Neural crest cell (in vitro differentiated cells): ENCODE measurements around the gene TBRG1. TPM values are rescaled to one million over a fixed set of nuclear protein-coding genes. Genes with fewer than 3 reads are reported as not detected.

Source experiments
- DNase-seq: peaks from one replicate; pipeline ENCODE4 v3.0.0; 2021; ENCODE audit warnings: low read depth, mixed read lengths, low spot score
- H3K27ac Mint-ChIP-seq: one replicate; pipeline ENCODE4 v1.8.0; 2021; ENCODE audit warnings: mild to moderate bottlenecking, mixed read lengths; ENCODE audit not compliant: unreplicated experiment
- H3K27me3 Mint-ChIP-seq: 2 replicates; pipeline ENCODE4 v1.8.0; 2021; ENCODE audit warnings: low read depth, mild to moderate bottlenecking, mixed read lengths
- H3K36me3 Mint-ChIP-seq: 2 replicates; pipeline ENCODE4 v1.8.0; 2021; ENCODE audit warnings: low read depth, mild to moderate bottlenecking, mixed read lengths
- H3K4me1 Mint-ChIP-seq: 2 replicates; pipeline ENCODE4 v1.8.0; 2021; ENCODE audit warnings: mixed read lengths
- H3K4me3 Mint-ChIP-seq: one replicate; pipeline ENCODE4 v1.8.0; 2021; ENCODE audit warnings: mild to moderate bottlenecking, mixed read lengths
- H3K9me3 Mint-ChIP-seq: 2 replicates; pipeline ENCODE4 v1.8.0; 2021; ENCODE audit warnings: mixed read lengths
- CTCF ChIP-seq: fragments of 200-600 bp; sonication (generic); conservative IDR thresholded peaks from 2 replicates; pipeline ENCODE4 v1.5.0; 2021; ENCODE audit warnings: antibody characterized with exemption, mild to moderate bottlenecking
- total RNA-seq: library from RNA; stranded (reverse); gene quantifications from 2 replicates; pipeline ENCODE4 v1.2.1, GENCODE V29; 2021

The TBRG1 gene
- total RNA-seq, 1 donor from 2014 or later = 23.0 TPM

- Mint-ChIP-seq H3K9me3 (no peaks in the 10 kb centered on the region), H3K4me1 (peaks cover 14% of the 10 kb centered on the region), H3K4me3 (no peak overlapping the region), H3K27ac (no peak overlapping the region), H3K27me3 (no peaks in the 10 kb centered on the region), H3K36me3 (no peaks in the 10 kb centered on the region)
- no peak for TF ChIP-seq CTCF
- no peak for DNase-seq
Measured at GRCh38 chr11:124662106-124662505, 39.4 kb downstream of the TBRG1 start.

DNA sequence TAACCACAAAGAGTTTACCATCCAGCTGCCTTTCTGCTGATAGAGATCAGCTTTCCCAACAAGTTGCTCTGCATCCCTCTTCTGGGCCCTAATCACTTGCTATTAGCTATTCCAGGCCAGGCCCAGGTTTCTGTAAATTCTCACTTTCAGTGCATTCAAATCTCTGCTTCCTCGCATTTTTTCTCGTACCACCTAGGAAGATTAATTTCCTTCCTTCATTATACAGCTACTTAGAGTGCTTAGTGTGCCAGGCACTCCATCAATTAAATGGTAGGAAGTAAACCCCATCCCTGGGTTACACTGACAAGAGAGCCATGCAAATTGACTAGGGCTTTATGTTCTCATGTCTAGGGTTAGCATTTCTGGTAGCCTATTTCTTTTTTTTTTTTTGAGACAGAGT lies 41.2 kb downstream of the TBRG1 start:
- Mint-ChIP-seq H3K36me3 (no peaks in the 10 kb centered on the region), H3K9me3 (no peaks in the 10 kb centered on the region), H3K4me1 (no peaks in the 10 kb centered on the region), H3K27ac (no peak overlapping the region), H3K4me3 (no peak overlapping the region), H3K27me3 (no peaks in the 10 kb centered on the region)
- DNase-seq = no peak
- no peak for TF ChIP-seq CTCF

GRCh38 chr11:124667601-124668000 lies 44.9 kb downstream of the TBRG1 start:
- Mint-ChIP-seq H3K36me3 (no peaks in the 10 kb centered on the region), H3K27ac (no peak overlapping the region), H3K9me3 (no peaks in the 10 kb centered on the region), H3K4me3 (no peak overlapping the region), H3K4me1 (no peaks in the 10 kb centered on the region), H3K27me3 (peaks cover 12% of the 10 kb centered on the region)
- TF ChIP-seq CTCF = no peak
- no peak for DNase-seq

DNA sequence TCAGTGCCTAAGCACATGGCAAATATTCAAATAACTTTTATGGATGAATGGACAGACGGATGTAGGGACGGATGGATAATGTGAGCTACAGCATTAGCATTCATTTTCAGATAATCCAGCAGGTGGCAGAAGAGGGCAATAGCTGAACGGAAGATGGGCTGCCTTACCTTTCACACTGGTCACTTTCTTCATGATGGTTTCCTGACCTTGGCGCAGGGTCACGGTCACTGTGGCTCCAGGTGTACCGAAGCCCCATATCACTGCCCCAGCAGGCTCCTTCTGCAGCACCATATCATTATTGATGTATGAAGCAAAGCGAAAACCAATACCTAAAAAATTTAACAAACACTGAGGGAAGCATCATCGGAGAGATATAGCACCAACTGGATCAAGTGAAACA lies 46.5 kb downstream of the TBRG1 start:
- DNase-seq = peak; percentile 50
- Mint-ChIP-seq H3K4me3 (no peak overlapping the region), H3K36me3 (no peaks in the 10 kb centered on the region), H3K27me3 (peaks cover 15% of the 10 kb centered on the region), H3K9me3 (no peaks in the 10 kb centered on the region), H3K27ac (no peak overlapping the region), H3K4me1 (peaks cover 9% of the 10 kb centered on the region)
- peak; percentile 87 for TF ChIP-seq CTCF

GRCh38 chr11:124670732-124671131 lies 48.1 kb downstream of the TBRG1 start:
- Mint-ChIP-seq H3K27me3 (peaks cover 15% of the 10 kb centered on the region), H3K9me3 (no peaks in the 10 kb centered on the region), H3K4me3 (peak overlapping the region; percentile 76), H3K4me1 (peaks cover 18% of the 10 kb centered on the region), H3K27ac (no peak overlapping the region), H3K36me3 (no peaks in the 10 kb centered on the region)
- DNase-seq = no peak
- TF ChIP-seq CTCF = no peak
